Testis (tissue), 3 donors: ENCODE results near the gene ID4. TPM values are rescaled to one million over a fixed set of nuclear protein-coding genes. Genes with fewer than 3 reads are reported as not detected.

ENCODE experiments used
- DNase-seq: peaks from one replicate; pipeline ENCODE4 v3.0.0-alpha.2; 2019
- H3K27ac ChIP-seq, 2 donors: fragments of 200-600 bp; sonication (generic); one replicate each; pipeline ENCODE4 v1.5.1; 2019
- H3K27me3 ChIP-seq: fragments of 200-600 bp; sonication (generic); one replicate; pipeline ENCODE4 v1.5.1; 2019
- H3K36me3 ChIP-seq: fragments of 200-600 bp; sonication (generic); one replicate; pipeline ENCODE4 v1.5.1; 2017; ENCODE audit warnings: low read depth; ENCODE audit errors: missing control alignments
- H3K4me1 ChIP-seq: fragments of 200-600 bp; sonication (generic); one replicate; pipeline ENCODE4 v1.5.1; 2019
- H3K4me3 ChIP-seq, 2 donors: fragments of 200-600 bp; sonication (generic); one replicate each; pipeline ENCODE4 v1.5.1; 2017 to 2019
- H3K9me3 ChIP-seq: fragments of 200-600 bp; sonication (generic); one replicate; pipeline ENCODE4 v1.5.1; 2017
- POLR2A ChIP-seq: fragments of 450-650 bp; IDR thresholded peaks from one replicate; pipeline ENCODE4 v1.6.1; 2017; ENCODE audit warnings: antibody characterized with exemption, mild to moderate bottlenecking, moderate library complexity
- WGBS, 2 donors: methylation state at CpG; one replicate each; pipeline ENCODE4 v1.1.5; 2018; 5-methylcytosine and 5-hydroxymethylcytosine counted together
- intact Hi-C: fragments of 100-400 bp; cut with DNase I; formaldehyde crosslinking; loops from one replicate; pipeline ENCODE4 v1.15.1; 2023; ENCODE audit warnings: low total_unique reads
- polyA plus RNA-seq: library from polyadenylated mRNA; stranded (reverse); fragments of 350-450 nt; fragmentation: Illumina TruSeq; extraction: RNeasy Lipid Tissue Mini Kit (QIAGEN cat#74804); gene quantifications from one replicate; pipeline ENCODE4 v1.2.3, GENCODE V29; 2014; ENCODE audit warnings: low read depth, low replicate concordance; ENCODE audit not compliant: insufficient read depth
- total RNA-seq, 2 donors: library from RNA; depleted of rRNA; stranded (reverse); fragments of >200 nt; gene quantifications; one replicate each; pipeline ENCODE4 v1.2.3, GENCODE V29; 2016
- TF ChIP-seq, protein P1 (sequence below), 3 experiments: fragments of 450-650 bp in 2 of 3; fragments of 200-600 bp in 1 of 3; sonication (generic) in 1 of 3; IDR thresholded peaks; one replicate each; pipeline ENCODE4 v1.5.1; 2016 to 2019; ENCODE audit warnings: antibody characterized with exemption in 3 of 3, mild to moderate bottlenecking in 2 of 3, moderate library complexity in 1 of 3

The ID4 gene
- total and polyA plus RNA-seq, 3 donors from 2014 or later = 51.6 to 130 (median 122) TPM

DNA sequence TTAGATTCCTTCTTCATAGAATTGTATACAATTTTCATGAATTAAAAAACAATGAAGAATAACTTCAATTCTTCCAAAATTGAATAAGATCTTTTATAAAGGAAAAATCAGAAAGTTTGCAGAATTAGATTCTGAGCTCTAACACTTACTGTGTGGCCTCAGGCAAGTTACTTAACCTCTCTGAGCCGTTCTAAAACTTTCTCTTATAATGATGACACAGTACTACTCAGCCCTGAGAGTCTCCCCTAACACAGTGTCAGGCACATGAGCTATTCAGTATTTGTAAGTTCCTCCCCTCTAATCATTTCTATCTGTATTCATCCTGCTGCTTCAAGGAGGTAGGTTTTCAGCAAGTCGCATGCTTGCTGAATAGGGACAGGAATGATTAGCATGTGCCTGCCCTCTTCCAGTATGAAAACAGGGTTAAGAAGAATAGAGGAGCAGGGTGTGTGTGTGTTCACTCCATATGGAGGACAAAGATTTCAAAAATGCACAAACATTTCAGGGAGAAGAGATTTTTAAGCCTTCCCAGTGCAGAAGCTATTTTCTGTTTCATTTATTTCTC lies 11.4 kb downstream of the ID4 start:
- Histone ChIP-seq H3K4me3 (no peak overlapping the region), H3K4me1 (peaks cover 7% of the 10 kb centered on the region), H3K9me3 (no peaks in the 10 kb centered on the region), H3K27ac (no peak overlapping the region), H3K36me3 (no peaks in the 10 kb centered on the region), H3K27me3 (no peaks in the 10 kb centered on the region)
- no peak for TF ChIP-seq POLR2A
- TF ChIP-seq, protein P1, sequence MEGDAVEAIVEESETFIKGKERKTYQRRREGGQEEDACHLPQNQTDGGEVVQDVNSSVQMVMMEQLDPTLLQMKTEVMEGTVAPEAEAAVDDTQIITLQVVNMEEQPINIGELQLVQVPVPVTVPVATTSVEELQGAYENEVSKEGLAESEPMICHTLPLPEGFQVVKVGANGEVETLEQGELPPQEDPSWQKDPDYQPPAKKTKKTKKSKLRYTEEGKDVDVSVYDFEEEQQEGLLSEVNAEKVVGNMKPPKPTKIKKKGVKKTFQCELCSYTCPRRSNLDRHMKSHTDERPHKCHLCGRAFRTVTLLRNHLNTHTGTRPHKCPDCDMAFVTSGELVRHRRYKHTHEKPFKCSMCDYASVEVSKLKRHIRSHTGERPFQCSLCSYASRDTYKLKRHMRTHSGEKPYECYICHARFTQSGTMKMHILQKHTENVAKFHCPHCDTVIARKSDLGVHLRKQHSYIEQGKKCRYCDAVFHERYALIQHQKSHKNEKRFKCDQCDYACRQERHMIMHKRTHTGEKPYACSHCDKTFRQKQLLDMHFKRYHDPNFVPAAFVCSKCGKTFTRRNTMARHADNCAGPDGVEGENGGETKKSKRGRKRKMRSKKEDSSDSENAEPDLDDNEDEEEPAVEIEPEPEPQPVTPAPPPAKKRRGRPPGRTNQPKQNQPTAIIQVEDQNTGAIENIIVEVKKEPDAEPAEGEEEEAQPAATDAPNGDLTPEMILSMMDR (IDR thresholded peaks at IDR 0.05) = no peak
- no peak for DNase-seq
- WGBS, 2 donors = 86 to 89% methylated on average over 2 of the region's 2 CpGs
- intact Hi-C loops = no loop called here

DNA sequence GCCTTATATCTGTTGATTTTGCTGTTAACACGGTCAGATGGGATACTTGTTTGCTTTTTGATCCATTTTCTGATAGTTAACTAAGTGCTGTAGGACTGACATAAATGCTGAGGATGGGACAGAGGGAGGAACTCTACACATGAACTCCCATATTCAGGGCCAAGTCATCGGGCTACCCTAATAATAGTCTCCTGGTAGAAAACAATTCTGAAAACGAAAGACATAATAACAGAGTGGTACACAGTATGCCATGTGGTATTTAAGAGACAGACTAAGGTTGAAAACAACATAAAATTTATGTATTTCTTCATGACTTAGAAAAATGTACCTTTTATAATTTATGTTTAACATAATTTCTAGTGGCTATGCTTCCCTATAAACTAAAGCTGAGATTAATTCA lies 12.0 kb downstream of the ID4 start:
- no peaks in the 10 kb centered on the region for H3K27me3 ChIP-seq
- TF ChIP-seq, protein P1 (IDR thresholded peaks at IDR 0.05) = no peak
- TF ChIP-seq POLR2A = no peak
- no peaks in the 10 kb centered on the region for H3K9me3 ChIP-seq
- H3K4me1 ChIP-seq = peaks cover 7% of the 10 kb centered on the region
- no peak for DNase-seq
- H3K27ac ChIP-seq = no peak overlapping the region
- 77 to 81% methylated on average over 3 of the region's 3 CpGs for WGBS, 2 donors
- H3K4me3 ChIP-seq = no peak overlapping the region
- intact Hi-C loops = no loop called here
- no peaks in the 10 kb centered on the region for H3K36me3 ChIP-seq

DNA sequence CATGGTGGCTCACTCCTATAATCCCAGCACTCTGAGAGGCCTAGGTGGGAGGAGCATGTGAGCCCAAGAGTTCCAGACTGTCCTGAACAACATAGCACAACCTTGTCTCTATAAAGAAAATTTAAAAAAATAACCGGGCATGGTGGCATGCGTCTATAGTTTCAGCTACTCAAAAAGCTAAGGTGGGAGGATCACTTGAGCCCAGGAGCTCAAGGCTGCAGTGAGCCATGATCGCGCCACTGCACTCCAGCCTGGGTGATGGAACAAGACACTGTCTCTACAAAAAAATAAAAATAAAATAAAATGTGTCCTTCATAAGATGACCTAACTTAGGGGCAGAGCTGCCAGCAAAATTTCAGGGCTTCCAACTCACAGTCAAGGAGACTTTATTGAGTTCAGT lies 12.6 kb downstream of the ID4 start:
- intact Hi-C loops = no loop called here
- Histone ChIP-seq H3K4me1 (peaks cover 7% of the 10 kb centered on the region), H3K4me3 (no peak overlapping the region), H3K36me3 (no peaks in the 10 kb centered on the region), H3K9me3 (no peaks in the 10 kb centered on the region), H3K27me3 (no peaks in the 10 kb centered on the region), H3K27ac (no peak overlapping the region)
- TF ChIP-seq, protein P1 (IDR thresholded peaks at IDR 0.05) = no peak
- no peak for TF ChIP-seq POLR2A
- WGBS, 2 donors = 55 to 71% methylated on average over 4 of the region's 4 CpGs
- no peak for DNase-seq

DNA sequence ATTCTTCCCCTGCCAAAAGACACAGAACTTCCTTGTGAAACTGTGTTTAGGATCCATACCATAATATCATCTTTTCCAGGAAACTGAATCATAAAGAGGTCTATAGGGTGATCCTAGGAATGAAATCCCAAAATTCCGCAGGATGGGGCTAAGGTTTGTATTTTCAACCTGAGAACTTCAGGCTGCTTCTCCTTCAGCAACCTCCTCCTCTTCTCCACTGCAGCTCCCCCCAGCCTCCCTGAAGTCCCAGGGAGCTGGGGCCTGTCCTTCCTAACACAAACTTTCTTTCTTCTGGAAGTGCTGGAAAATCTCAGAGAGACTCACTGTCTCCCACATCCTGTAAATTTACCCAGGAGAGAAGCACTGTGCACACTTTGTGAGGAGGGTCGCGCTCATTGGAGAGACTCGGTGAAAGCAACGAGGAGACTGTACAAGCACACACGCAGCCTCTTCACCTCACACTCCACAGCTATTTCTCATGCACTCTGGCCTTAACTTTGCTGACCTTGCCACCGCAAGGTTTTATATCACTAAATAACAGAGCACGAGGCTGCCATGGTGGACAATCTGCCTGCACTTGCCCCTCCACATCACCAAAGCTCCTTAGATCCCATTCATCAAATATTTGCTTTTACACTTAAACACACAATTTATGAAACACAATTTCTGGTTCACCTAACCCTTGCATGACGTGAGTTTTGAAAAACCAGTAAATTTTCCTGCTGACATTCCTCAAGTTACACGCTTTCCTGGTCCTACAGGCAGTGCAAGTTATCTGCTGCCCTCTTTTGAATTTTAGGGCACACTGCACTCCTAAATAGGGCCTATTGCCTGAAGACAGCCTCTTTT lies 14.3 kb downstream of the ID4 start:
- no peak overlapping the region for H3K4me3 ChIP-seq
- DNase-seq = peak; percentile 59
- H3K36me3 ChIP-seq = no peaks in the 10 kb centered on the region
- no peak overlapping the region for H3K27ac ChIP-seq
- WGBS, 2 donors = 41 to 51% methylated on average over 10 of the region's 10 CpGs
- intact Hi-C loops = no loop called here
- no peaks in the 10 kb centered on the region for H3K9me3 ChIP-seq
- TF ChIP-seq, protein P1 (IDR thresholded peaks at IDR 0.05) = peak; percentile 59 to 70 (median 65)
- TF ChIP-seq POLR2A = no peak
- peaks cover 7% of the 10 kb centered on the region for H3K4me1 ChIP-seq
- H3K27me3 ChIP-seq = no peaks in the 10 kb centered on the region
